IPS DF 4.7 (cell line): ENCODE measurements around the gene PRAMEF20.
"Not testable (repeated sequence)": the region's sequence is repeated elsewhere in the genome, so short reads cannot be mapped to it uniquely, and the experiment has no call there.

Experiments used
- DNase-seq: peaks from one replicate; pipeline ENCODE4 v3.0.0-alpha.2; 2013; ENCODE audit warnings: low spot score; ENCODE audit errors: extremely low read depth

The PRAMEF20 gene

DNA sequence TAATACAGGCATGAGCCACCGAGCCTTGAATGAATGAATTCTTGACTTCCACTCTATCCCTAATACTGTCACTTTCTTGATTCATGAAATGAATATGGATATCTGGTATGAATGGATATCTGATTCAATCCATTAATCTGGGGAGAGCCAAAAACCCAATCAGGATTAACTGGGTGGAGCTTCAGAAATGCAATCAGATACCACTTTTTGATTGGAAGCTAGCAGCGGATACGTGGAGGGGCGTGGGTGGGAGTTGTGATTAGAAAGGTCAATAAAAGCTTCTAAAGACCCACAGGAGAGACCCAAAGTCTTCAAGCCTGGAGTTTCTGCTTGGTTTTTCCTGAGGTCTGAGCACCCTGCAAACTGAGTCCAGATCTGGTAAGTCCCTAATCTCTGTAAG, at the start of gene PRAMEF20:
Gene PRAMEF20 (plus strand): TSS at position 301 of the 400 bp plus-strand sequence. CDS start 5,905 bp downstream, outside the sequence.
- not testable (repeated sequence) for DNase-seq

GRCh38 chr1:13362364-13362763, 47.9 kb upstream of the PRAMEF20 start:
- DNase-seq: not testable (repeated sequence)

DNA sequence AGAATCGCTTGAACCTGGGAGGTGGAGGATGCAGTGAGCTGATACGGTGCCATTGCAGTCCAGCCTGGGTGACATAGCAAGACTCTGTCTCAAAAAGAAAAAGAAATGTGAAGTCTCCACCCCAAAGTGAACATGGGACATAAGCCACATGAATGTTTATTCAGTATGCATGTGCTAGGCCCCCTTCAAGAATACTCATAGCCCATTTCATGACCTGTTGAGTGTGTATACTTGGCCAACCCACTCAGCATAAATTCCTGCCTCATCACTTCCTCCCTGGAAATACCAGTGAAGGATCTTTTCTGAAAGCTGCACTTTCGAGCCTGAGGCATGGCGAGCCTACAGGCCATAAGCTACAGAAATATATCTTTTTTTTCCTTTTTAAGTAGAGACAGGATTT, 45.3 kb upstream of the PRAMEF20 start:
- not testable (repeated sequence) for DNase-seq

- not testable (repeated sequence) for DNase-seq
Measured at GRCh38 chr1:13366536-13366935, 43.7 kb upstream of the PRAMEF20 start.

- not testable (repeated sequence) for DNase-seq
Measured at GRCh38 chr1:13368544-13368943, 41.7 kb upstream of the PRAMEF20 start.

GRCh38 chr1:13378983-13379382, 31.3 kb upstream of the PRAMEF20 start:
- DNase-seq: not testable (repeated sequence)

DNA sequence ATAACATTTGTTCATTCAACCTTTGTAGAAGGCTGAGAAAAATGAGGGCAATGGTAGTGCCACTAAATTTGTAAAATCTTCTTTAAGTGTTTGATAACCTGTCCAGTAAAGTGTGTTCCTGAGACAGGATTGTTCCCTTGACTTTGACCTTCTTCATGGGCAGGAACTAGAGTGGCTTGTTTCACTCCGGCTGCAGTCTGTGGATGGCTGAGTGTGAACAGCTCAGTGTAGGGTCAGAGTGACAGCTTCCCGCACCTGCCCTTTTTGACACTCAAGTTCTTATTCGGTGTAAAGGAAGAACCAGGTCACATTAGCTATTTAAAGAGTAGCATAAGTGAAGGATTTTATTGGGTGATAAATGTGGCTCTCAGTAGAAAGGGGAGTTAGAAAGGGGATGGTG, 29.9 kb upstream of the PRAMEF20 start:
- DNase-seq: not testable (repeated sequence)

- not testable (repeated sequence) for DNase-seq
Measured at GRCh38 chr1:13389332-13389731, 20.9 kb upstream of the PRAMEF20 start, which contains the start of gene PRAMEF17. Gene PRAMEF17, plus strand, starts transcription at chr1:13389632. Its CDS starts 26 bp downstream, at chr1:13389658.

DNA sequence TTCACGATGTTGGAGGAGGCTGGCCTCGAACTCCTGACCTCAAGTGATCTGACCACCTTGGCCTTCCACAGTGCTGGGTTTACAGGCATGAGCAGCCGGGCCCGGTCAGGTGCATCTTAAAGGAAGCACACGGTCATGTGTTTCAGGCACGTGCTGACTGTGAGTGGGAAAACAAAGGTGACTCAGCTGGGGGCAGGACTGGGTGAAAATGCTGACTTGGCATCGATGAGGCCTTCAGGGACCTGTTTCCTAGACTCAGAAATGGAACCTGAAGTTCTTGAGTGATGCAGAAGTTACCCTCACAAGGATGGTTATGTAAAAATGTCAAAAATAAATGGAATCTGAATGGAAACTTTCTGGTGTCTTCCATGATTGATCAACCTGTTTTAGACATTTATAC, 17.2 kb upstream of the PRAMEF20 start:
- not testable (repeated sequence) for DNase-seq

DNA sequence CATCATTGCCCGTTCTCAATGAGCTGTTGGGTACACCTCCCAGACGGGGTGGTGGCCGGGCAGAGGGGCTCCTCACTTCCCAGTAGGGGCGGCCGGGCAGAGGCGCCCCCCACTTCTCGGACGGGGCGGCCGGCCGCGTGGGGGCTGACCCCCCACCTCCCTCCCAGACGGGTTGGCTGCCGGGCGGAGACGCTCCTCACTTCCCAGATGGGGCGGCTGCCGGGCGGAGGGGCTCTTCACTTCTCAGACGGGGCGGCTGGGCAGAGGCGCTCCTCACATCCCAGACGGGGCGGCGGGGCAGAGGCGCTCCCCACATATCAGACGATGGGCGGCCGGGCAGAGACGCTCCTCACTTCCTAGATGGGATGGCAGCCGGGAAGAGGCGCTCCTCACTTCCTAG, 15.5 kb upstream of the PRAMEF20 start:
- DNase-seq: not testable (repeated sequence)

DNA sequence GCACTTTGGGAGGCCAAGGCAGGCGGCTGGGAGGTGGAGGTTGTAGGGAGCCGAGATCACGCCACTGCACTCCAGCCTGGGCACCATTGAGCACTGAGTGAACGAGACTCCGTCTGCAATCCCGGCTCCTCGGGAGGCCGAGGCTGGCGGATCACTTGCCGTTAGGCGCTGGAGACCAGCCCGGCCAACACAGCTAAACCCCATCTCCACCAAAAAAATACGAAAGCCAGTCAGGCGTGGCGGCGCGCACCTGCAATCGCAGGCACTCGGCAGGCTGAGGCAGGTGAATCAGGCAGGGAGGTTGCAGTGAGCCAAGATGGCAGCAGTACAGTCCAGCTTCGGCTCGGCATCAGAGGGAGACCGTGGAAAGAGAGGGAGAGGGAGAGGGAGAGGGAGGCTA, 14.9 kb upstream of the PRAMEF20 start:
- not testable (repeated sequence) for DNase-seq

GRCh38 chr1:13407811-13408210, 2.4 kb upstream of the PRAMEF20 start:
- DNase-seq: no peak

DNA sequence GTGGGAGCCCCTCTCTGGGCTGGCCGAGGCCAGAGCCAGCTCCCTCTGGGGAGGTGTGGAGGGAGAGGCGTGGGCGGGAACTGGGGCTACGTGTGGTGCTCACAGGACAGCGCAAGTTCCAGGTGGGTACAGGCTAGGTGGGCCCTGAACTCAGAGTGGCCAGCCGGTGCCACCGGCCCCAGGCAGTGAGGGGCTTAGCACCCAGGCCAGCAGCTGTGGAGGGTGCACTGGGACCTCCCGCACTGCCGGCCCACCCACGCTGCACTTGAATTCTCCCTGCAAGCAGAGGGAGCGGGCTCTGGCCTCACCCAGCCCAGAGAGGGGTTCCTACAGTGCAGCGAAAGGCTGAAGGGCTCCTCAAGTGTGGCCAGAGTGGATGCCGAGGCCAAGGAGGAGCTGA, 20.2 kb downstream of the PRAMEF20 start:
- DNase-seq: no peak

- DNase-seq: no peak
Measured at GRCh38 chr1:13432251-13432650, 22.0 kb downstream of the PRAMEF20 start.

- DNase-seq: not testable (repeated sequence)
Measured at GRCh38 chr1:13433694-13434358, 23.6 kb downstream of the PRAMEF20 start.

DNA sequence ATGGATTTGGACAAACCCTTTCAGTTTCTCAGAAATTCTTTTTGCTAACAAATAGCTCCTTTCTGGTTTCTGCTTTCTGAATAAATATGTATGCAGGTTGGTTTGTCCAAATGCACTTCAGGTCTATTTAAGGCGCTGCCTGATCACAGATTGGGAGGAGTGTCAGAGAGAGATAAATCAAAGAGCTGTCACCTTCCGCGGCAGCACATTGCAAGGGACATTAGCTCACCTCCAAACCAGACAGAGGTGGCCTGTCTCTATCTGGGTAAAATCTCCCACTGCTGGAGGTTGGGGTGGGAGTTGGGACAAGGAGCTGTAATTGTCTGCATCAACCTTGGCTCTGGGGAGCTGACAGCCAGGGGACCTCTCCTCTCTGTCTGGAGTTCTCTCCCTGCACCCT, 25.2 kb downstream of the PRAMEF20 start:
- DNase-seq: no peak

DNA sequence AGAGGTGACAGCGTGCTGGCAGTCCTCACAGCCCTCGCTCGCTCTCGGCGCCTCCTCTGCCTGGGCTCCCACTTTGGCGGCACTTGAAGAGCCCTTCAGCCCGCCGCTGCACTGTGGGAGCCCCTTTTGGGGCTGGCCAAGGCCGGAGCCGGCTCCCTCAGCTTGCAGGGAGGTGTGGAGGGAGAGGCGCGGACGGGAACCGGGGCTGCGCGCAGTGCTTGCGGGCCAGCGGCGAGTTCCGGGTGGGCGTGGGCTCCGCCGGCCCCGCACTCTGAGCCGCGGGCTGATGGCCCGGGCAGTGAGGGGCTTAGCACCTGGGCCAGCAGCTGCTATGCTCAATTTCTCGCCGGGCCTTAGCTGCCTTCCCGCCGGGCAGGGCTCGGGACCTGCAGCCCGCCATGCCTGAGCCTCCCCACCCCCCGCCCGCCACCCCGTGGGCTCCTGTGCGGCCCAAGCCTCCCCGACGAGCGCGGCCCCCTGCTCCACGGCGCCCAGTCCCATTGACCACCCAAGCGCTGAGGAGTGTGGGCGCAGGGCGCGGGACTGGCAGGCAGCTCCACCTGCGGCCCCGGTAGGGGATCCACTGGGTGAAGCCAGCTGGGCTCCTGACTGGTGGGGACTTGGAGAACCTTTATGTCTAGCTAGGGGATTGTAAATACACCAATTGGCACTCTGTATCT, 29.0 kb downstream of the PRAMEF20 start:
- DNase-seq: not testable (repeated sequence)

DNA sequence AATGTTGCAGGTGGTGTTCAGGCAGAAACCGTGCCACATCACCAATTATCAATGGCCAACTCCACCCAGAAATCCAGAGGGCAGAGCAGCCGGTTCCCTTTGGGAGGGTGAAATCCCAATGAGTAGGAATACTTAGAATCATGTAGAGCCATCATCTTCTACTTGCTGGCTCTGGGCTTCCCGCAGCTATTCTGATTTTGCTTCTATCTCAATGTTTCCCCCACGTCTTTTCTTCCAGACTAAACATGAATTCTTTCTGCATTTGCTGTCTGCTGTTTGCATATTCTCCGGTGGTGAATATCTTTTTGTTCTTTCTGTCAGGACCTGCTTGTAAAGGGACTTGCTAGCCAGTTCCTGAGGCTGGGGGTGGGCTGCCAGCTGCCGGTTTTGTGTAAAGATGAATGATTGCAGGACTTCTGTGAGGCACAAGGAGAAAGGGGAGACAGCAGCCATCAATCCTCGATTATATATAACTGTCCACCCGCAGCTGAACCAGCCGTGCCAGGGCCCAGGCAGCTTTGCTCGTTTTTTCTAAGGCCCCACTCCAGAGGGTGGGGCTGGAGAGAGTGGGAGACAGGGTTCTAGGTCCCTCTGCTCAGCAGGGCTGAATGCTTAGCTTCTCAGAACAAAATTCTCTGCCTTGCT, 33.2 kb downstream of the PRAMEF20 start:
- DNase-seq: no peak

GRCh38 chr1:13450204-13450603, 40.0 kb downstream of the PRAMEF20 start:
- DNase-seq: no peak

DNA sequence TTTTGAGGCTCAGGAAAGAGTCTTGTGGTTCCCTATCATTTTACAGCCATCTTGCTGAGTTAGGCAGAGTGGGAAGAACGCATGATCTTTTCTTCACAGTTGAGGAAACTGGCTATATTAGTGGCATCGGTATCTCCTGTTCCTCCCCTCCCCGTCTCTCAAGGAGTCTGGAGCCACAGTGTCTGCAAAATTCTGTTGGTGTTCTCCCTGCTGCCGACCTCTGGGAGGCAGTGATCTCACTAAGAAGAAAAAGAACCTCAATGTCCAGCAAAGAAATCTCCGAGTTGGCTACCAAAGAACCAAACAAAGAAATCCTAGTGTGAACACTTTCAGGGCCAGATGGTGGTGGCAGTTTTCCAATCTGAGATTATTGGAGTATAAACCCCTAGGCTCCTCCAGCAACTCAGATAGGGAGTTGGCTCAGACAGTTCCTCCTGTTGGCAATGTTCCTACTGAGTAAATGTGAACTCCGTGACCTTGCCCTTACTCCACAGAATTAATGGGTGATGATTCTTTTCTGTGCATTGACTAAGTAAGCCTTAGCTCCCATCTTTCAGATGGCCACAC, 41.2 kb downstream of the PRAMEF20 start:
- no peak for DNase-seq

GRCh38 chr1:13456904-13457532, 46.8 kb downstream of the PRAMEF20 start:
- no peak for DNase-seq
